Liver (tissue), 9 donors: ENCODE data around the gene ANGPT4. TPM values are rescaled to one million over a fixed set of nuclear protein-coding genes. Genes with fewer than 3 reads are reported as not detected.

ENCODE experiments used
- DNase-seq: peaks from one replicate; pipeline ENCODE4 v3.0.0-alpha.2; 2017; ENCODE audit warnings: low spot score
- H3K27ac ChIP-seq, 2 donors: one replicate each; pipeline ENCODE4 v1.7.0; 2013; ENCODE audit warnings: inconsistent platforms in 2 of 2, low read length in 2 of 2, control low read depth in 1 of 2, low read depth in 1 of 2, mild to moderate bottlenecking in 1 of 2
- H3K27me3 ChIP-seq, 4 donors: one replicate each; pipeline versions ENCODE4 v1.6.1 to v1.7.0; 2013; ENCODE audit warnings: low read length in 3 of 4, inconsistent platforms in 1 of 4, mild to moderate bottlenecking in 1 of 4, moderate library complexity in 1 of 4; ENCODE audit not compliant: control insufficient read depth in 4 of 4, insufficient read depth in 4 of 4
- H3K36me3 ChIP-seq, 4 donors: one replicate each; pipeline versions ENCODE4 v1.6.1 to v1.7.0; 2013; ENCODE audit warnings: low read length in 3 of 4, mild to moderate bottlenecking in 3 of 4, low read depth in 1 of 4, moderate library complexity in 1 of 4; ENCODE audit not compliant: control insufficient read depth in 4 of 4, insufficient read depth in 3 of 4
- H3K4me1 ChIP-seq, 4 donors: one replicate each; pipeline versions ENCODE4 v1.6.1 to v1.7.0; 2013; ENCODE audit warnings: low read length in 3 of 4, mild to moderate bottlenecking in 3 of 4, moderate library complexity in 1 of 4; ENCODE audit not compliant: control insufficient read depth in 4 of 4, insufficient read depth in 4 of 4
- H3K4me3 ChIP-seq, 3 donors: one replicate each; pipeline versions ENCODE4 v1.6.1 to v1.7.0; 2013; ENCODE audit warnings: low read length in 3 of 3, control low read depth in 1 of 3, low read depth in 1 of 3, mild to moderate bottlenecking in 1 of 3
- H3K9ac ChIP-seq, 2 donors: one replicate each; pipeline ENCODE4 v1.7.0; 2013; ENCODE audit warnings: low read length in 2 of 2, mild to moderate bottlenecking in 2 of 2, moderate library complexity in 2 of 2, control low read depth in 1 of 2, low read depth in 1 of 2
- H3K9me3 ChIP-seq, 4 donors: one replicate each; pipeline versions ENCODE4 v1.6.1 to v1.7.0; 2013; ENCODE audit warnings: low read length in 3 of 4; ENCODE audit not compliant: control insufficient read depth in 4 of 4
- ATF3 ChIP-seq: IDR thresholded peaks from 2 replicates; pipeline ENCODE4 v1.6.1; 2016; ENCODE audit warnings: antibody characterized with exemption
- CTCF ChIP-seq: fragments of 150-350 bp; IDR thresholded peaks from 2 replicates; pipeline ENCODE4 v1.5.1; 2017; ENCODE audit warnings: improper control_type of control experiment, low read depth, low read length; ENCODE audit not compliant: missing input control
- EGR1 ChIP-seq, 2 donors: IDR thresholded peaks; 2 replicates each; pipeline ENCODE4 v1.6.1; 2016 to 2018; ENCODE audit warnings: antibody characterized with exemption in 2 of 2, low read depth in 2 of 2
- FOXA1 ChIP-seq: IDR thresholded peaks from 2 replicates; pipeline ENCODE4 v1.6.1; 2016; ENCODE audit warnings: antibody characterized with exemption
- FOXA2 ChIP-seq: IDR thresholded peaks from 2 replicates; pipeline ENCODE4 v1.6.1; 2016; ENCODE audit warnings: antibody characterized with exemption
- GABPA ChIP-seq, 2 donors: IDR thresholded peaks in 1 of 2; conservative IDR thresholded peaks in 1 of 2; 2 replicates each; pipeline ENCODE4 v1.6.1; 2016; ENCODE audit warnings: antibody characterized with exemption in 2 of 2, mild to moderate bottlenecking in 1 of 2, moderate library complexity in 1 of 2
- HNF4A ChIP-seq, 2 donors: conservative IDR thresholded peaks; 2 replicates each; pipeline ENCODE4 v1.6.1; 2016; ENCODE audit warnings: antibody characterized with exemption in 2 of 2, mild to moderate bottlenecking in 2 of 2
- HNF4G ChIP-seq: IDR thresholded peaks from 2 replicates; pipeline ENCODE4 v1.6.1; 2016; ENCODE audit warnings: antibody characterized with exemption
- JUND ChIP-seq, 2 donors: IDR thresholded peaks; 2 replicates each; pipeline ENCODE4 v1.6.1; 2016; ENCODE audit warnings: antibody characterized with exemption in 2 of 2
- MAX ChIP-seq: IDR thresholded peaks from 2 replicates; pipeline ENCODE4 v1.6.1; 2016; ENCODE audit warnings: antibody characterized with exemption
- NR2F2 ChIP-seq: IDR thresholded peaks from 2 replicates; pipeline ENCODE4 v1.6.1; 2016; ENCODE audit warnings: antibody characterized with exemption
- RAD21 ChIP-seq, 2 donors: IDR thresholded peaks; 2 replicates each; pipeline ENCODE4 v1.6.1; 2016; ENCODE audit warnings: antibody characterized with exemption in 2 of 2, mild to moderate bottlenecking in 2 of 2
- REST ChIP-seq: IDR thresholded peaks from 2 replicates; pipeline ENCODE4 v1.6.1; 2016; ENCODE audit warnings: antibody characterized with exemption, mild to moderate bottlenecking
- SP1 ChIP-seq: IDR thresholded peaks from 2 replicates; pipeline ENCODE4 v1.6.1; 2018; ENCODE audit warnings: antibody characterized with exemption, mild to moderate bottlenecking
- TAF1 ChIP-seq: conservative IDR thresholded peaks from 2 replicates; pipeline ENCODE4 v1.6.1; 2016; ENCODE audit warnings: antibody characterized with exemption, mild to moderate bottlenecking
- YY1 ChIP-seq: IDR thresholded peaks from 2 replicates; pipeline ENCODE4 v1.6.1; 2016; ENCODE audit warnings: antibody characterized with exemption, mild to moderate bottlenecking
- ZBTB33 ChIP-seq: IDR thresholded peaks from 2 replicates; pipeline ENCODE4 v1.6.1; 2016; ENCODE audit warnings: antibody characterized with exemption
- WGBS: extraction: QIAGEN DNeasy Blood & Tissue Kit; methylation state at CpG from one replicate; pipeline ENCODE4 v1.1.7; 2013; 5-methylcytosine and 5-hydroxymethylcytosine counted together
- polyA plus RNA-seq, 2 donors: library from polyadenylated mRNA; stranded (reverse) in 1 of 2; unstranded in 1 of 2; fragments of 200-250 nt in 1 of 2; fragments of >200 nt in 1 of 2; fragmentation: Nextera tagmentation in 1 of 2; extraction: Ambion mirVana in 1 of 2; gene quantifications; one replicate each; pipeline versions ENCODE4 v1.2.1 to v1.2.3, GENCODE V29; 2013 to 2015
- total RNA-seq, 2 donors: library from RNA; depleted of rRNA; stranded (reverse); fragments of >200 nt; gene quantifications; one replicate each; pipeline ENCODE4 v1.2.3, GENCODE V29; 2014
- donor health status: healthy.
- donor health status: healthy.
- donor health status: healthy.
- donor health status: healthy.
- donor health status: healthy.

Gene ANGPT4
- total and polyA plus RNA-seq, 4 donors, result 0.05 to 0.13 (median 0.08) TPM

GRCh38 chr20:891058-891705 lies 25.0 kb downstream of the ANGPT4 start:
- TF ChIP-seq NR2F2 (no peak), EGR1 (IDR thresholded peaks at IDR 0.05; ENCODE audit: low read depth in 2 of 2) (no peak), ATF3 (no peak)
- Histone ChIP-seq H3K4me1 (no peaks in the 10 kb centered on the region), H3K27ac (no peak overlapping the region), H3K9me3 (no peaks in the 10 kb centered on the region), H3K36me3 (no peaks in the 10 kb centered on the region), H3K4me3 (no peak overlapping the region), H3K9ac (no peak overlapping the region), H3K27me3 (no peaks in the 10 kb centered on the region)
- no peak for DNase-seq
- 52% methylated on average over 6 of the region's 6 CpGs for WGBS

GRCh38 chr20:890666-891057 lies 25.5 kb downstream of the ANGPT4 start:
- Histone ChIP-seq H3K27me3 (no peaks in the 10 kb centered on the region), H3K36me3 (no peaks in the 10 kb centered on the region), H3K27ac (no peak overlapping the region), H3K9me3 (no peaks in the 10 kb centered on the region), H3K4me3 (no peak overlapping the region), H3K9ac (no peak overlapping the region), H3K4me1 (no peaks in the 10 kb centered on the region)
- no peak for TF ChIP-seq HNF4G
- TF ChIP-seq REST, result no peak
- no peak for TF ChIP-seq FOXA2
- TF ChIP-seq ZBTB33, result no peak
- TF ChIP-seq HNF4A (conservative IDR thresholded peaks at IDR 0.05), result no peak
- no peak for TF ChIP-seq GABPA (IDR thresholded peaks at IDR 0.05 in 1 of 2, conservative IDR thresholded peaks at IDR 0.05 in 1 of 2)
- TF ChIP-seq RAD21 (IDR thresholded peaks at IDR 0.05), result no peak
- TF ChIP-seq FOXA1, result no peak
- no peak for TF ChIP-seq JUND (IDR thresholded peaks at IDR 0.05)
- TF ChIP-seq EGR1 (IDR thresholded peaks at IDR 0.05; ENCODE audit: low read depth in 2 of 2), result no peak
- no peak for TF ChIP-seq SP1
- no peak for TF ChIP-seq MAX
- no peak for TF ChIP-seq CTCF
- no peak for TF ChIP-seq YY1
- no peak for TF ChIP-seq ATF3
- no peak for TF ChIP-seq TAF1
- no peak for TF ChIP-seq NR2F2
- no peak for DNase-seq
- 75% methylated on average over 6 of the region's 6 CpGs for WGBS
